Ishikawa (cell line): ENCODE data around the gene LRPAP1.

Source experiments
- CEBPB ChIP-seq: IDR thresholded peaks from 2 replicates; pipeline ENCODE4 v1.6.1; 2012
- CREB1 ChIP-seq: IDR thresholded peaks from 2 replicates; pipeline ENCODE4 v1.6.1; 2012; ENCODE audit warnings: low read depth
- EP300 ChIP-seq: IDR thresholded peaks from 2 replicates; pipeline ENCODE4 v1.6.1; 2012; ENCODE audit warnings: borderline replicate concordance
- TAF1 ChIP-seq: IDR thresholded peaks from 2 replicates; pipeline ENCODE4 v1.6.1; 2012; ENCODE audit warnings: low read depth, mild to moderate bottlenecking
- TEAD4 ChIP-seq: IDR thresholded peaks from 2 replicates; pipeline ENCODE4 v1.6.1; 2012
- YY1 ChIP-seq: IDR thresholded peaks from 2 replicates; pipeline ENCODE4 v1.6.1; 2012; ENCODE audit warnings: low read depth

GRCh38 chr4:3493720-3494461, 38.3 kb downstream of the LRPAP1 start:
- TF ChIP-seq CEBPB (no peak), CREB1 (no peak), EP300 (no peak), YY1 (no peak), TAF1 (no peak), TEAD4 (no peak)
